GM19193 (cell line): ENCODE data around the gene ACVR2A.

Experiments
- POLR2A ChIP-seq: IDR thresholded peaks from 4 replicates; pipeline ENCODE4 v1.6.1; 2011; ENCODE audit not compliant: insufficient read depth, insufficient read length; ENCODE audit errors: extremely low read depth

The ACVR2A gene

DNA sequence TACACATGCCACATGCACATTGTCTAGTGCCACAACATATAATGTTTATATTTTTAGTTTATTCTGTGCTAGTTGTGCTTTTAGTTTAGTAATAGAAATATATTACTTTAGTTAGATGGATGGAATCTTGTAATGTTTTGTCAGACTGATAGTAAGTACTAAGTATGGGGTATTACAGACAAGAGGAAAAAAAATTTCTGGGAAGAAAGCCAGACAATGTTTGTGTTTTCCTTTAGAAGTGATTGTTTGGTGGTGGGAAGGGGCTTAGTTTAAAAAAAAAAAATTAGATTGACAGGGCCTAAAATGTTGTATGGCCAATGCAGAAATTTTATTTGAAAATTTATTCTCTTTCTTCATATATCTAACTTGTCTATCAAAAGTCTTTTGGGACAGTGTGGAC is 37.8 kb downstream of the ACVR2A start:
- no peak for TF ChIP-seq POLR2A

DNA sequence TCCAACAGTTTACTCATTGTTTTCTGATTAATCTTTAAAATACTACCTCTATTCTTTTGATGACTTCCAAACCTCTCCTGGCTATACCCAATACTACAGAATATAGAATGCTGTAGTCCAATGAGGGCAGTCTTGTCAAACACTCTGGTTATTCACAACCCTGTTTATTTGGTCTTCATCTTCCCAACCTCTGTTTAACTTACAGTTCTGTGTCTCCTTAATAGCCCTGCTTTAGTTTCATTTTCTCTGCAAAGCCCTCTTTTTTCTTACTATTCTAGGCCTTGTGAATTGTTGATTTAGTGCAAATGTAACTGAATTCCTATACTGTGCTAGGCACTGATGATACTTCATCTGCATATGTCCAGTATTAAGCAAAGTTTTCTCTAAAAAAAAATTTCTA is 40.0 kb downstream of the ACVR2A start:
- no peak for TF ChIP-seq POLR2A

DNA sequence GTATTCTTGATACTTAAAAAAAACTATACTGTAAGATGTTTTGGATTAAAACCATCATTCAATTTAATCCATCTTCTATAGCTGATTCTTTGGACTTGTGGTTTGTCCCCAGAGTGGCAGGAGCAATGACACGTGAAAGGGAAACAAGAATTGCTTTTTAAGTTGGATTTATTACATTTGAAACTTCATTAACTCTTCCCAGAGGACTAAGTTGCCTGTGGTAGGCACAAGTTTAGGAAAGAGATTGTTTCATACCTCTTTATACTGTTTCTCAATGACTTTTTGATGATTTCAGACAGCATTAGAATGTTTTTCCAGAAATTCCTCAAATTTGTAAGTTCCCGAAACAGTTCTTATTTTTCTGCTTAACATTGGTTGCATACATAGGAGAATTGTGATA is 41.3 kb downstream of the ACVR2A start:
- TF ChIP-seq POLR2A: no peak

DNA sequence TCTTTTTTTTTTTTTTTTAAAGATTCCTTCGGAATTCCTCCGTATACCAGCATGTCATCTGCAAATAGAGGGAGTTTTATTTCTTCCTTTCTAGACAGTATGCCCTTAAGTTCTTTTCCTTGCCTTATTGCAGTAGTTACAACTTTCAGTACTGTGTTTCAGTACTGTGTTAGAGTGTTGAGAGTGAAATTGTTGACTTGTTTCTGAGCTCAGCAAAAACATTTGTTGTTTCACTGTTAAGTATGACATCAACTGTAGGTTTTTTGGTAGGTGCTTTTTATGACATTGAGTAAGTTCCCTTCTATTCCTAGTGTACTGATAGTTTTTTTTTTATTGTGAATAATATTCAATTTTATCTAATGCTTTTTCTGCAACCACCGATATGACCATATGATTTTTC is 43.9 kb downstream of the ACVR2A start:
- TF ChIP-seq POLR2A: no peak

DNA sequence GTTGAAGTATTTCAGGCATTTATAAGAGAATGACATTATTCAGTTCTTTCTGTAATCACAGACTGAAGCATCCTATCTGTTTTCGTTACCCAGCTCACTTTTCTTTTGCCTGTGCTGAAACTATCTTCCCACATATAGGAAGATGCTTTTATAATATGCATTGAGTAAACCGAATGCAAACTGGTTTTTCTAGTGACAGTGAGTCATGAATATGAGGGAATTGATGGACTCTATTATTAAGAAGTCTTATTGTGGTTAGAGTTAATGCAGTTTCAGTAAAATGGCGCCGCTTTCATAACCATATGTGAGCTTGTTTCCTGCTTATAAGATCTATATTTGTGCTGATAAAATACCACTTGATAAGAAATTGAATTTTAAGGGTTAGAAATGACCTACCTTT is 59.2 kb downstream of the ACVR2A start:
- TF ChIP-seq POLR2A: no peak

DNA sequence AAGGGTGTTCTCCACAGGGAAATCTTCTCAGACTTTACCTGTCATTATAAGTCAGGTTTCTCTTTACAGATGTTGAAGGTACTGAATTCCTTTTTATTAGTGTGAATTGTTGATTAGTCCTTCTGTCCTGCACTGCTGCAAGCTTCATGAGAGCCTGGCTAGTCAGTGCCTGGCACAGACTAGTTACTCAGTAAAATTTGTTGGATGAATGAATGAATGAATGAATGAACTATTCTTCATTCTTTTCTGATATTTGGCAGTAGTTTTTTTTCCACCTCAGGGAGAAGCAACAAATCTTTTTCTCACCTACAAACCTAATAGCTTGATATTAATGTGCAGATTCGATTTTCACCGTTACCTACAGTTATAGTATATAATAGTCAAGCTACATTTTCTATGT is 64.3 kb downstream of the ACVR2A start:
- TF ChIP-seq POLR2A: no peak

DNA sequence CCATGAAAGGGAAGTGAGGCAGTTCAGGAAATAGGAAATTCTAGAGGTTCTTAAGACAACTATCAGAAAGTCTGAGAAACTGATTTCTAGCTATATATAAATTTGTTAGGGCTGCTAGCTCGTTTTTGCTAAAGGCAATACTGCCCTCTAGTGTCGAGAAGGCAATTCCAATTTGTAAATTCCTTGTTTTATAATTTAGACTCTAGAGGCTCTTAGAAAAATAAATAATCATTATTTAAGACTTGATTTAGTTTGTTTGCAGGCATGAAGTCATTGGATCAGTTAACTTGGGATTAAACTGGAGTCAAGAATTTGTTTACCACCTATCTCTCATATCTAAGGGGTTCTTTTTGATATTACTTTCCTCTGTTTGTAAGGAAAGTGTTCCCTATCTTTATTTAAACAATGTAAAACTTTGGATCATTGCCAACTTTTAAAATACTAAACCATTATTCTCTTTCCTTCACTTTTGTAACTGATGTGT is 66.2 kb downstream of the ACVR2A start:
- TF ChIP-seq POLR2A: no peak

DNA sequence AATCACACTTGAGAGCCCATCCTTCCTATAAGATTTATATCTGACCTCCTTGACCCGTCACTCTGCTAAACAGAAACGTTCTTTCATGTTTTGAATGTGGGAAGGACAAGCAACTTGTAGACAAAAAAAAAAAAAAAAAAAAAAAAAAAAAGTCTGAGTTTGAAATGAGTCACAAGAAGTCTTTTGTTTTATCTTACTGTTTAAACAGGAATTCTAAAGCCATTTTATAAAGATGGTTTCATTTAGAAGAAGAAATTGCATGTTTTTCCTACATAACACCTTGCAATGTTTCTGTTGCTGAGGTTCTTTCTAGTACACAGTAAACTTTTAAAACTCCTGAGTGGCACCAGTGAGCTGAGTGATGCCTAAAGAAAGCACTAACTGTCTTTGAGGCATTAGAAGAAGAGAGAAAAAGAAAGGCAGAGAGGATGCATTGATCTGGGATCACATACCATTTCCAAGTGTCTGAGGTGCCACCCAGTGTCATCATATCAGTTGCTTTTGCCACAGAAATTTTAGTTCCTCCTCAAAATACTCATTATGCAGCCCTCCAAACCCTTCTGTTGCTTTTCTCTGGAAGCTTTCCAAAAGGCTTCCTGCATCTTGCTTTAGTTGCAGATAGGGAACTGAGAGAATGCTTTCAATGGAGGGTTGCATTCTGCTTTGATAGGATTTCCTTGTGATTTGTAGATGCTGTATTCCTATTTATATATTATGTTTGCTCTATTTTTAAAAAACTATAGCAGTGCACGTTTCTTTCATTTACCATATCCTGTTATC is 69.1 kb downstream of the ACVR2A start:
- no peak for TF ChIP-seq POLR2A

DNA sequence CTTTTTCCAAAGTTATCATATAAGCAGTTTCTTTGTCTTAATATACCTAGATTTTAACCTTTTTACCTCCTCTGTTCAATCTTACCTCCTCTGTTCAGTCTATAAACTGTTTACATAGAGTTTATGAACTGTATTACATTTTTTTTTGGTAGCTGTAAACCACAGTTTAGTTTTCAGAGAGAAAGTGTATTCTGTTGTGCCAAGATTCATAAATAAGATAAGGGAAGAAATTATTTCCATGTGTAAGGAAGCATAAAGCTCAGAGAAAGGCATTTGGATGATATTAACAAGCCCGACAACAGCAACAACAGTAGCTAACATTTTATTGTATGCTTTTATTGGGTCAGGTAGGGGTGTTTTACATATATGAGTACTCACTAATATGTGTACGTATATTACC is 71.2 kb downstream of the ACVR2A start:
- TF ChIP-seq POLR2A: no peak

DNA sequence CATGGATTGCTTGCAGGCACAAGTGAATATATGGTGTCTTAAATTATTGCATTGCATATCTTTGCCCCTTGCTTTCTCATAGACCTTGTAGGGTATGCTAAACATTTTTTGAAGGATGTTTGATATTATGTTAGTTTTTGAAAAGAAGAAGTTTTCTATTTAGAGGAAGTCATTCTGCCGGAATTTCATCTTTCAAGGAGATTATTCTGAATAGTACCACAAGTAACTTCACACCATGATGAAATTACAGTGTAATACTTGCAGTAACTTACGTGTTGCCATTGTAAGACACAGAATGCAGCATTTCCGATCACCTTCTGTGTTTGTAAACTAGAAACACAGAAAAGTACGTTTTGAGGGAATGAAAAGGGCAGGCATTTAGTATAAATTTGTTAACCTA is 71.9 kb downstream of the ACVR2A start:
- TF ChIP-seq POLR2A: no peak

DNA sequence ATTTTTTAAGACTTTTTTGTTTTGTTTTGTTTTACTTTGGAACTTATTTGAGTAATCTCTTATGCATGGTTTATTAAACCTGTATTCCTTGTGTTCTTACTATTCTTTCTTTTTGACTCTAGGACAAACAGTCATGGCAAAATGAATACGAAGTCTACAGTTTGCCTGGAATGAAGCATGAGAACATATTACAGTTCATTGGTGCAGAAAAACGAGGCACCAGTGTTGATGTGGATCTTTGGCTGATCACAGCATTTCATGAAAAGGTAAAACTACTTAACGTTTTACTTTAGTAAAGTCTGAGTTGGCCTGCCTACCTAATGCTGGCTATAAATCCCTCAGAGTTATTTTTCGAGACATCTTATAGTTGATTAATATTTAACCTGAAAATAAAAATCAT is 72.3 kb downstream of the ACVR2A start:
- no peak for TF ChIP-seq POLR2A

DNA sequence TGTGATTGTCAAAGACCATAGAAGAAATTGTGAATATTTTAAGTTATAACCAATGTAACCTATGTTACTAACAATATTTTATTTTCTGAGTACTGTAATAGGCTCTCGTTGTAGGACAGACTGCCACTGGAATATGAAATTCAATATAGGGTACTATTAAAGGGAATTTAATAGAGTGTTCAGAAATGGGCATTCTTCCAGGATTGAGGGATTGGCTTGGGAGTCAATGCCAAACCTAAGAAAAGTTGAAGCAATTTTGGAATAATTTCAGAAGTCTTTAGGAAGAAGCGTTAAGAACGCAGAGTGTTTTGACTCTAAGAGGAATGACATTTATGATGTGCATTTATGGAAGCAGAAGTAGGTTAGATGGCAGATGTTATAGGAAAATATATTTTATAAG is 79.0 kb downstream of the ACVR2A start:
- TF ChIP-seq POLR2A: no peak

DNA sequence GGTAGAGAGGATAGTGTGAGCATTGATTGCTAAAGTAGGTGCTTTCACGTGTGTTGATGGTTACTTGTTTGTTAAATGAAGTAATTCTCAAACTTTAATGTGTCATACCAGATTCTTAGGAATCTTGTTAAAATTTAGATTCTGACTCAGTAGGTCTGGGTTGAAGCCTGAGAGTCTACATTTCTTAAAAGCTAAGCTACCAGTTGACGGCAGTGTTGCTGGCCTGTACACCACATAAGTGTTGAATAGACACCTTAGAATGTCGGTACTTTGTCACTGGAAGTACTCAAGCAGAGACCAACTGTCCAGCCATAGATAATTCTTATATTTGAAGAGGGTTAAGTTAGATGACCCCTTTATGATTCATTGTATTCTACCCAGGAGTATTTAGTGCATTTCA is 79.8 kb downstream of the ACVR2A start:
- no peak for TF ChIP-seq POLR2A

DNA sequence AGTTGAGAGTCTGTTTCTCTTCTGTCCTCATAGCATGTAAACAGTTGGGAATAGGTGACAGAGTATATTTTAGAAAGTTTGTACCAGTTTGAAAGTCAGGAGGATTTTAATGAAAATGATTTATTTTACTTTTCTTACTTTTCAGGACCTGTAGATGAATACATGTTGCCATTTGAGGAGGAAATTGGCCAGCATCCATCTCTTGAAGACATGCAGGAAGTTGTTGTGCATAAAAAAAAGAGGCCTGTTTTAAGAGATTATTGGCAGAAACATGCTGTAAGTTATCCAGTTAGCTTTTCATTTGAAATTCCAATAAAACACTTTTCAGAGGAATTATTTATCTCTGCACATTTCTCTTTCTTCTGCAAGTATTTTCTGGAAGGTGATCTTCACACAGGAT is 81.1 kb downstream of the ACVR2A start:
- TF ChIP-seq POLR2A: no peak

DNA sequence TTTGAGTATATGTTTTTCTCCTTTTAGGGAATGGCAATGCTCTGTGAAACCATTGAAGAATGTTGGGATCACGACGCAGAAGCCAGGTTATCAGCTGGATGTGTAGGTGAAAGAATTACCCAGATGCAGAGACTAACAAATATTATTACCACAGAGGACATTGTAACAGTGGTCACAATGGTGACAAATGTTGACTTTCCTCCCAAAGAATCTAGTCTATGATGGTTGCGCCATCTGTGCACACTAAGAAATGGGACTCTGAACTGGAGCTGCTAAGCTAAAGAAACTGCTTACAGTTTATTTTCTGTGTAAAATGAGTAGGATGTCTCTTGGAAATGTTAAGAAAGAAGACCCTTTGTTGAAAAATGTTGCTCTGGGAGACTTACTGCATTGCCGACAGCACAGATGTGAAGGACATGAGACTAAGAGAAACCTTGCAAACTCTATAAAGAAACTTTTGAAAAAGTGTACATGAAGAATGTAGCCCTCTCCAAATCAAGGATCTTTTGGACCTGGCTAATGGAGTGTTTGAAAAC is 82.3 kb downstream of the ACVR2A start:
- no peak for TF ChIP-seq POLR2A

DNA sequence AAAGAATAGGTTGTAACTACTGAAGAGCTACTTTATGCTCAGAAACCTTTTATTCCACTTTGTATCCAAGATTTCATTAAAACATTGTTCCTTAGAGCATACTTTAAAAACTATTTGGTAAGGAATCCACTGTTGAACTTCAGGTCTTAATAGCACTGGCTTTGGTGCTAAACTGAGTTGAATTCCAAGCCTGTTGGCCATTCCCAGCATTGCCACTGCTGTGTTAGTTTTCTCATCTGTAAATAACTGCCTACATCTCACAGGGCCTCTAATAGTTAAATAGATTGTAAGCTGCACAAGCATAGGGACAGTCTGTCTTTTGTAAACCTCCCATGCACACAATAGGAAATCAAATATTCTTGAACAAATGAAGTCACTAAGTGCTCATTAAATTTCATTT is 89.1 kb downstream of the ACVR2A start:
- TF ChIP-seq POLR2A: no peak
